Esophagus muscularis mucosa (tissue), 4 donors: ENCODE measurements around the gene SULT1C2.

Experiments used
- CTCF ChIP-seq, 3 experiments: fragments of 200-600 bp in 2 of 3; fragments of 450-650 bp in 1 of 3; sonication (generic) in 2 of 3; IDR thresholded peaks; one replicate each; pipeline ENCODE4 v1.5.1; 2017 to 2019; ENCODE audit warnings: antibody characterized with exemption in 3 of 3, mild to moderate bottlenecking in 2 of 3, moderate library complexity in 1 of 3
- EP300 ChIP-seq: sonication (generic); formaldehyde crosslinking; IDR thresholded peaks from one replicate; pipeline ENCODE4 v1.6.1; 2017; ENCODE audit warnings: antibody characterized with exemption
- POLR2A ChIP-seq: fragments of 450-650 bp; IDR thresholded peaks from one replicate; pipeline ENCODE4 v1.6.1; 2017; ENCODE audit warnings: antibody characterized with exemption, moderate library complexity, mild to moderate bottlenecking, low read depth
- POLR2AphosphoS5 ChIP-seq, 2 donors: sonication (generic); formaldehyde crosslinking; IDR thresholded peaks; one replicate each; pipeline ENCODE4 v1.6.1; 2017; ENCODE audit warnings: antibody characterized with exemption in 2 of 2

GRCh38 chr2:108324531-108325255 lies 36.0 kb downstream of the SULT1C2 start:
- TF ChIP-seq POLR2AphosphoS5 (IDR thresholded peaks at IDR 0.05) (no peak), CTCF (IDR thresholded peaks at IDR 0.05) (no peak), POLR2A (no peak), EP300 (no peak)
